Loucy (cell line): ENCODE measurements around the gene ADD2.

Experiments used
- H2AFZ ChIP-seq: fragments of 200-600 bp; sonication (generic); 2 replicates; pipeline ENCODE4 v1.6.0; 2016; ENCODE audit warnings: antibody characterized with exemption, mild to moderate bottlenecking, low read length, moderate library complexity
- H3F3A ChIP-seq: fragments of 200-600 bp; 2 replicates; pipeline ENCODE4 v1.6.0; 2016; ENCODE audit warnings: antibody characterized with exemption, low read depth, mild to moderate bottlenecking
- H3K27me3 ChIP-seq: fragments of 200-600 bp; sonication (generic); 2 replicates; pipeline ENCODE4 v1.6.1; 2014; ENCODE audit warnings: low read length, mild to moderate bottlenecking; ENCODE audit not compliant: insufficient read depth, poor library complexity, severe bottlenecking
- H3K36me3 ChIP-seq: fragments of 200-600 bp; sonication (generic); 2 replicates; pipeline ENCODE4 v1.6.1; 2016; ENCODE audit warnings: low read length; ENCODE audit not compliant: insufficient read depth
- H3K4me1 ChIP-seq: fragments of 200-600 bp; sonication (generic); 2 replicates; pipeline ENCODE4 v1.5.1; 2014; ENCODE audit warnings: low read length, mild to moderate bottlenecking; ENCODE audit not compliant: insufficient read depth, poor library complexity, severe bottlenecking
- H3K4me2 ChIP-seq: fragments of 200-600 bp; sonication (generic); 2 replicates; pipeline ENCODE4 v1.6.0; 2014; ENCODE audit warnings: antibody characterized with exemption, low read length, low read depth, mild to moderate bottlenecking; ENCODE audit not compliant: poor library complexity, severe bottlenecking
- H3K4me3 ChIP-seq: fragments of 200-600 bp; sonication (generic); 2 replicates; pipeline ENCODE4 v1.5.1; 2014; ENCODE audit warnings: low read length, mild to moderate bottlenecking, mixed read lengths; ENCODE audit not compliant: poor library complexity, severe bottlenecking
- H3K79me2 ChIP-seq: fragments of 200-600 bp; sonication (generic); 2 replicates; pipeline ENCODE4 v1.6.1; 2014; ENCODE audit warnings: low read length; ENCODE audit not compliant: insufficient read depth
- H3K9ac ChIP-seq: fragments of 200-600 bp; sonication (generic); 2 replicates; pipeline ENCODE4 v1.6.0; 2014; ENCODE audit warnings: mild to moderate bottlenecking, low read depth, low read length, moderate library complexity; ENCODE audit not compliant: poor library complexity, severe bottlenecking
- H3K9me2 ChIP-seq: fragments of 200-600 bp; sonication (generic); replicated peaks from 2 replicates; pipeline ENCODE4 v1.6.1; 2016; ENCODE audit warnings: low read depth, low read length, mixed read lengths
- H3K9me3 ChIP-seq: fragments of 200-600 bp; sonication (generic); 2 replicates; pipeline ENCODE4 v1.6.1; 2014; ENCODE audit warnings: mild to moderate bottlenecking, antibody characterized with exemption, low read length, low read depth; ENCODE audit not compliant: insufficient read depth
- H4K20me1 ChIP-seq: fragments of 200-600 bp; sonication (generic); 2 replicates; pipeline ENCODE4 v1.6.0; 2014; ENCODE audit warnings: antibody characterized with exemption, low read length, mild to moderate bottlenecking; ENCODE audit not compliant: insufficient read depth, poor library complexity, severe bottlenecking
- EZH2phosphoT487 ChIP-seq: fragments of 200-600 bp; IDR thresholded peaks from 2 replicates; pipeline ENCODE4 v1.6.1; 2018; ENCODE audit warnings: antibody characterized with exemption, mild to moderate bottlenecking, moderate library complexity, borderline replicate concordance
- TF ChIP-seq, protein P1 (sequence below): fragments of 200-600 bp; sonication (generic); conservative IDR thresholded peaks from 2 replicates; pipeline ENCODE4 v1.5.1; 2014; ENCODE audit warnings: mild to moderate bottlenecking, antibody characterized with exemption, low read length

Gene ADD2

DNA sequence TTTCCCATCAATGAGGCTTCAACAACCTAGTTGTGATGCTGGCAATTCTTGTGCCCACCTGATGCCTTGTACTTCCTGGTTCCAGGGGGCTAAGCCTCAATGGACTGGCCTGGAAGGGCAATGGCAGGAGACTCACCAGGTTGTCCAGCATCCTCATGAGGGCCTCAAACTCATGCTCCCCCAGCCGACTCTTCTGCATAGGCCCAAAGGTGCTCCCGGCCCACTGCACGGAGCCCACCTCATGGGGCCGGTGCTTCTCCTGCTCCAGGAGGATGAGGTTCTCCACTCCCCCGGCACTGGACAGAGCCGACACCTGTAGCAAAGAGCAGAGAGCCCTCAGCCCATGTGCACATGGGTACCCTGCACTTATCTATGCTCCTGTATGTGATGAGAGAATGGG is 84.5 kb downstream of the ADD2 start:
- Histone ChIP-seq H3F3A (no peaks in the 10 kb centered on the region), H3K9me3 (no peaks in the 10 kb centered on the region), H4K20me1 (no peaks in the 10 kb centered on the region), H2AFZ (no peak overlapping the region), H3K9me2 (no peaks in the 10 kb centered on the region), H3K9ac (no peak overlapping the region), H3K36me3 (no peaks in the 10 kb centered on the region), H3K4me3 (no peak overlapping the region), H3K79me2 (no peaks in the 10 kb centered on the region), H3K27me3 (no peaks in the 10 kb centered on the region), H3K4me2 (no peak overlapping the region), H3K4me1 (peaks cover 38% of the 10 kb centered on the region)
- no peak for TF ChIP-seq EZH2phosphoT487
- TF ChIP-seq, protein P1, sequence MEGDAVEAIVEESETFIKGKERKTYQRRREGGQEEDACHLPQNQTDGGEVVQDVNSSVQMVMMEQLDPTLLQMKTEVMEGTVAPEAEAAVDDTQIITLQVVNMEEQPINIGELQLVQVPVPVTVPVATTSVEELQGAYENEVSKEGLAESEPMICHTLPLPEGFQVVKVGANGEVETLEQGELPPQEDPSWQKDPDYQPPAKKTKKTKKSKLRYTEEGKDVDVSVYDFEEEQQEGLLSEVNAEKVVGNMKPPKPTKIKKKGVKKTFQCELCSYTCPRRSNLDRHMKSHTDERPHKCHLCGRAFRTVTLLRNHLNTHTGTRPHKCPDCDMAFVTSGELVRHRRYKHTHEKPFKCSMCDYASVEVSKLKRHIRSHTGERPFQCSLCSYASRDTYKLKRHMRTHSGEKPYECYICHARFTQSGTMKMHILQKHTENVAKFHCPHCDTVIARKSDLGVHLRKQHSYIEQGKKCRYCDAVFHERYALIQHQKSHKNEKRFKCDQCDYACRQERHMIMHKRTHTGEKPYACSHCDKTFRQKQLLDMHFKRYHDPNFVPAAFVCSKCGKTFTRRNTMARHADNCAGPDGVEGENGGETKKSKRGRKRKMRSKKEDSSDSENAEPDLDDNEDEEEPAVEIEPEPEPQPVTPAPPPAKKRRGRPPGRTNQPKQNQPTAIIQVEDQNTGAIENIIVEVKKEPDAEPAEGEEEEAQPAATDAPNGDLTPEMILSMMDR = no peak

- peaks cover 11% of the 10 kb centered on the region for H3K4me1 ChIP-seq
- no peaks in the 10 kb centered on the region for H3F3A ChIP-seq
- TF ChIP-seq, protein P1 = no peak
- TF ChIP-seq EZH2phosphoT487 = no peak
- H3K4me3 ChIP-seq = no peak overlapping the region
- no peak overlapping the region for H3K9ac ChIP-seq
- no peaks in the 10 kb centered on the region for H4K20me1 ChIP-seq
- H3K4me2 ChIP-seq = no peak overlapping the region
- H3K27me3 ChIP-seq = no peaks in the 10 kb centered on the region
- H3K36me3 ChIP-seq = no peaks in the 10 kb centered on the region
- H3K9me2 ChIP-seq = no peaks in the 10 kb centered on the region
- no peaks in the 10 kb centered on the region for H3K9me3 ChIP-seq
- H2AFZ ChIP-seq = no peak overlapping the region
- no peaks in the 10 kb centered on the region for H3K79me2 ChIP-seq
Observed at GRCh38 chr2:70680735-70681134, 87.3 kb downstream of the ADD2 start.

DNA sequence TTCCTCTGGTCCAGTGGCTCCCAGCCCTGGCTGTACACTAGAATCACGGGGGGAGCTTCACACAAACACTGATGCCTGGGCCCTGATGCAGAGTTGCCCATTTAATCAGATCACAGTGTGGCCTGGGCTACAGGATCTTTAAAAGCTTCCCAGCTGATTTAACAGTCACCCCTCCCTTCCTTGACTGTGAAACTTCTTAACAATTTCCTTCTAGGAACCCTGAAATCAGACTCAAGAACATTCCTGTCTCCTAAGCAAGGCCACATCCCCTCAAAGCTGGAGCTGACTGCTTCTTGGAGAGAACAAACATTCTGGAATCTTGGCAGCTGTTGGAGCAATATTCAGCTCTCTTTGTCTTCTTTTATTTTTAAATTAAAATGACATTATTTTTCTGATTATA is 88.7 kb downstream of the ADD2 start:
- Histone ChIP-seq H4K20me1 (no peaks in the 10 kb centered on the region), H3K36me3 (no peaks in the 10 kb centered on the region), H3K79me2 (no peaks in the 10 kb centered on the region), H3K4me3 (no peak overlapping the region), H3K9me2 (no peaks in the 10 kb centered on the region), H3K27me3 (no peaks in the 10 kb centered on the region), H3K9me3 (no peaks in the 10 kb centered on the region), H3F3A (no peaks in the 10 kb centered on the region), H3K9ac (no peak overlapping the region), H3K4me2 (no peak overlapping the region), H3K4me1 (peaks cover 5% of the 10 kb centered on the region), H2AFZ (no peak overlapping the region)
- TF ChIP-seq EZH2phosphoT487 = no peak
- TF ChIP-seq, protein P1 = no peak
